Lower leg skin (tissue), 3 donors: ENCODE data around the gene MYH15.

Experiments
- CTCF ChIP-seq, 3 donors: fragments of 450-650 bp; IDR thresholded peaks; one replicate each; pipeline ENCODE4 v1.5.1; 2016; ENCODE audit warnings: antibody characterized with exemption in 3 of 3, mild to moderate bottlenecking in 3 of 3, moderate library complexity in 2 of 3
- POLR2A ChIP-seq, 2 donors: fragments of 450-650 bp; IDR thresholded peaks; one replicate each; pipeline ENCODE4 v1.6.1; 2016 to 2017; ENCODE audit warnings: antibody characterized with exemption in 2 of 2, mild to moderate bottlenecking in 1 of 2, moderate library complexity in 1 of 2

GRCh38 chr3:108527109-108527508 is 16.7 kb upstream of the MYH15 start:
- TF ChIP-seq CTCF (IDR thresholded peaks at IDR 0.05) (no peak), POLR2A (IDR thresholded peaks at IDR 0.05) (no peak)
